H1 (cell line): ENCODE results near the gene TFCP2.

ENCODE experiments used
- CHD2 ChIP-seq: IDR thresholded peaks from 2 replicates; pipeline ENCODE4 v1.6.1; 2012; ENCODE audit warnings: low read length, improper control_type of control experiment
- EP300 ChIP-seq, 2 experiments: IDR thresholded peaks; 1 replicate in 1 of 2; 2 replicates in 1 of 2; pipeline ENCODE4 v1.6.1; 2011 to 2012; ENCODE audit warnings: low read depth in 2 of 2, low read length in 2 of 2, mild to moderate bottlenecking in 2 of 2, borderline replicate concordance in 1 of 2, inconsistent platforms in 1 of 2, moderate library complexity in 1 of 2
- FOSL1 ChIP-seq: IDR thresholded peaks from 2 replicates; pipeline ENCODE4 v1.6.1; 2011; ENCODE audit warnings: mild to moderate bottlenecking, low read depth, low read length, moderate library complexity; ENCODE audit not compliant: insufficient read depth
- MAFK ChIP-seq: IDR thresholded peaks from 2 replicates; pipeline ENCODE4 v1.6.1; 2012; ENCODE audit warnings: low read depth, mild to moderate bottlenecking, improper control_type of control experiment, low read length
- MAX ChIP-seq: IDR thresholded peaks from 2 replicates; pipeline ENCODE4 v1.6.1; 2012; ENCODE audit warnings: inconsistent platforms
- POLR2A ChIP-seq, 2 experiments: IDR thresholded peaks; 1 replicate in 1 of 2; 2 replicates in 1 of 2; pipeline ENCODE4 v1.6.1; 2011; ENCODE audit warnings: low read depth in 2 of 2, low read length in 2 of 2, mild to moderate bottlenecking in 2 of 2; ENCODE audit errors: control extremely low read depth in 1 of 2
- POLR2AphosphoS5 ChIP-seq: IDR thresholded peaks from 2 replicates; pipeline ENCODE4 v1.6.1; 2011; ENCODE audit warnings: low read depth, low read length
- SIN3A ChIP-seq, 2 experiments: IDR thresholded peaks in 1 of 2; conservative IDR thresholded peaks in 1 of 2; 2 replicates each; pipeline ENCODE4 v1.6.1; 2011 to 2012; ENCODE audit warnings: low read length in 2 of 2, improper control_type of control experiment in 1 of 2, low read depth in 1 of 2, mild to moderate bottlenecking in 1 of 2
- SP2 ChIP-seq: IDR thresholded peaks from 2 replicates; pipeline ENCODE4 v1.6.1; 2012; ENCODE audit warnings: mild to moderate bottlenecking, low read length, inconsistent platforms
- SRF ChIP-seq: IDR thresholded peaks from 2 replicates; pipeline ENCODE4 v1.6.1; 2011; ENCODE audit warnings: mild to moderate bottlenecking, low read depth, low read length, moderate library complexity
- SUZ12 ChIP-seq: fragments of 200-600 bp; sonication (generic); IDR thresholded peaks from 2 replicates; pipeline ENCODE4 v1.6.1; 2012; ENCODE audit warnings: mild to moderate bottlenecking, inconsistent platforms, low read length, moderate library complexity, mixed read lengths
- TF ChIP-seq, protein P1 (sequence below), 3 experiments: IDR thresholded peaks; 1 replicate in 2 of 3; 2 replicates in 1 of 3; pipeline versions ENCODE4 v1.5.1 to v1.6.1; 2011; ENCODE audit warnings: low read length in 3 of 3, mild to moderate bottlenecking in 3 of 3, inconsistent platforms in 2 of 3, low read depth in 1 of 3, moderate library complexity in 1 of 3; ENCODE audit not compliant: insufficient read depth in 1 of 3; ENCODE audit errors: control extremely low read depth in 1 of 3

- TF ChIP-seq EP300 (IDR thresholded peaks at IDR 0.05; ENCODE audit: borderline replicate concordance in 1 of 2, low read depth in 2 of 2, low read length in 2 of 2) (no peak), POLR2AphosphoS5 (no peak), SIN3A (conservative IDR thresholded peaks at IDR 0.05 in 1 of 2, IDR thresholded peaks at IDR 0.05 in 1 of 2; ENCODE audit: low read depth in 1 of 2, low read length in 2 of 2) (no peak), MAX (no peak), SUZ12 (no peak), SP2 (no peak), CHD2 (no peak), MAFK (no peak), FOSL1 (no peak), SRF (no peak), POLR2A (IDR thresholded peaks at IDR 0.05; ENCODE audit: control extremely low read depth in 1 of 2, low read depth in 2 of 2, low read length in 2 of 2) (no peak)
- TF ChIP-seq, protein P1, sequence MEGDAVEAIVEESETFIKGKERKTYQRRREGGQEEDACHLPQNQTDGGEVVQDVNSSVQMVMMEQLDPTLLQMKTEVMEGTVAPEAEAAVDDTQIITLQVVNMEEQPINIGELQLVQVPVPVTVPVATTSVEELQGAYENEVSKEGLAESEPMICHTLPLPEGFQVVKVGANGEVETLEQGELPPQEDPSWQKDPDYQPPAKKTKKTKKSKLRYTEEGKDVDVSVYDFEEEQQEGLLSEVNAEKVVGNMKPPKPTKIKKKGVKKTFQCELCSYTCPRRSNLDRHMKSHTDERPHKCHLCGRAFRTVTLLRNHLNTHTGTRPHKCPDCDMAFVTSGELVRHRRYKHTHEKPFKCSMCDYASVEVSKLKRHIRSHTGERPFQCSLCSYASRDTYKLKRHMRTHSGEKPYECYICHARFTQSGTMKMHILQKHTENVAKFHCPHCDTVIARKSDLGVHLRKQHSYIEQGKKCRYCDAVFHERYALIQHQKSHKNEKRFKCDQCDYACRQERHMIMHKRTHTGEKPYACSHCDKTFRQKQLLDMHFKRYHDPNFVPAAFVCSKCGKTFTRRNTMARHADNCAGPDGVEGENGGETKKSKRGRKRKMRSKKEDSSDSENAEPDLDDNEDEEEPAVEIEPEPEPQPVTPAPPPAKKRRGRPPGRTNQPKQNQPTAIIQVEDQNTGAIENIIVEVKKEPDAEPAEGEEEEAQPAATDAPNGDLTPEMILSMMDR (IDR thresholded peaks at IDR 0.05; ENCODE audit: control extremely low read depth in 1 of 3, insufficient read depth in 1 of 3, low read depth in 1 of 3, low read length in 3 of 3), result no peak
These were observed 25.0 kb upstream of the TFCP2 start for GRCh38 chr12:51197736-51198567.
